WTC11 (cell line): ENCODE measurements around the gene CACNA1B. TPM values are rescaled to one million over a fixed set of nuclear protein-coding genes. Genes with fewer than 3 reads are reported as not detected.

Experiments
- ATAC-seq: fragments of 200-7000 bp; cut with Tn5 transposase; 2 replicates; pipeline ENCODE4 v1.10.0; 2021; ENCODE audit warnings: mild to moderate bottlenecking, moderate library complexity
- CTCF ChIA-PET: fragments of 300-600 bp; sonication (Branson Sonifier 250); formaldehyde crosslinking; loops from one replicate; lab custom pipeline; 2021; ENCODE audit warnings: antibody characterized with exemption; lab: Charles Lee
- POLR2A ChIA-PET: fragments of 350-600 bp; sonication (Branson Sonifier 250); formaldehyde crosslinking; loops from one replicate; lab custom pipeline; 2021; ENCODE audit warnings: antibody characterized with exemption; lab: Charles Lee
- DNase-seq: peaks from one replicate; pipeline ENCODE4 v3.0.0; 2021; ENCODE audit warnings: low spot score
- H3K27ac Mint-ChIP-seq: 2 replicates; pipeline ENCODE4 v1.8.0; 2021; ENCODE audit warnings: mixed read lengths
- H3K27me3 Mint-ChIP-seq: 2 replicates; pipeline ENCODE4 v1.8.0; 2021; ENCODE audit warnings: low read depth, mild to moderate bottlenecking, moderate library complexity, mixed read lengths
- H3K36me3 Mint-ChIP-seq: 2 replicates; pipeline ENCODE4 v1.8.0; 2021; ENCODE audit warnings: mixed read lengths
- H3K4me1 Mint-ChIP-seq: 2 replicates; pipeline ENCODE4 v1.8.0; 2022; ENCODE audit warnings: mixed read lengths
- H3K4me3 Mint-ChIP-seq: 2 replicates; pipeline ENCODE4 v1.8.0; 2021; ENCODE audit warnings: mild to moderate bottlenecking, moderate library complexity, mixed read lengths
- H3K9me3 Mint-ChIP-seq: 2 replicates; pipeline ENCODE4 v1.8.0; 2021; ENCODE audit warnings: mixed read lengths
- FOXP1 ChIP-seq: sonication (generic); formaldehyde crosslinking; IDR thresholded peaks from 2 replicates; pipeline ENCODE4 v1.8.0; 2022; ENCODE audit warnings: missing genetic modification reagents, mild to moderate bottlenecking, moderate library complexity, borderline replicate concordance
- GABPB1 ChIP-seq: sonication (generic); formaldehyde crosslinking; IDR thresholded peaks from 2 replicates; pipeline ENCODE4 v1.8.1; 2023; ENCODE audit warnings: mild to moderate bottlenecking, missing genetic modification reagents
- JUN ChIP-seq: sonication (generic); formaldehyde crosslinking; IDR thresholded peaks from 2 replicates; pipeline ENCODE4 v1.8.0; 2023; ENCODE audit warnings: mild to moderate bottlenecking, missing genetic modification reagents
- KAT7 ChIP-seq: sonication (generic); formaldehyde crosslinking; IDR thresholded peaks from 2 replicates; pipeline ENCODE4 v1.8.1; 2023; ENCODE audit warnings: missing genetic modification reagents, mild to moderate bottlenecking, borderline replicate concordance
- RELA ChIP-seq: sonication (generic); formaldehyde crosslinking; IDR thresholded peaks from 2 replicates; pipeline ENCODE4 v1.8.1; 2022; ENCODE audit warnings: missing genetic modification reagents, mild to moderate bottlenecking, borderline replicate concordance
- TCF7 ChIP-seq: sonication (generic); formaldehyde crosslinking; IDR thresholded peaks from 2 replicates; pipeline ENCODE4 v1.8.0; 2022; ENCODE audit warnings: mild to moderate bottlenecking, low read depth, missing genetic modification reagents, moderate library complexity
- TEAD1 ChIP-seq: sonication (generic); formaldehyde crosslinking; IDR thresholded peaks from 2 replicates; pipeline ENCODE4 v1.8.0; 2022; ENCODE audit warnings: mild to moderate bottlenecking, missing genetic modification reagents
- ZBTB21 ChIP-seq: sonication (generic); formaldehyde crosslinking; IDR thresholded peaks from 2 replicates; pipeline ENCODE4 v1.8.1; 2023; ENCODE audit warnings: mild to moderate bottlenecking, missing genetic modification reagents, borderline replicate concordance
- ZNF317 ChIP-seq: sonication (generic); formaldehyde crosslinking; IDR thresholded peaks from 2 replicates; pipeline ENCODE4 v1.8.1; 2023; ENCODE audit warnings: low read depth, mild to moderate bottlenecking, moderate library complexity, missing genetic modification reagents, borderline replicate concordance
- ZNF671 ChIP-seq: fragments of 250-450 bp; sonication (Bioruptor Pico); IDR thresholded peaks from 2 replicates; pipeline ENCODE4 v1.8.0; 2021; ENCODE audit warnings: mild to moderate bottlenecking
- total RNA-seq: library from RNA; stranded (reverse); gene quantifications from 3 replicates; pipeline ENCODE4 v1.2.3, GENCODE V29; 2021
- TF ChIP-seq, protein P1 (sequence below): sonication (generic); formaldehyde crosslinking; conservative IDR thresholded peaks from 2 replicates; pipeline ENCODE4 v1.8.1; 2022; ENCODE audit warnings: mild to moderate bottlenecking, missing genetic modification reagents
- TF ChIP-seq, protein P2 (sequence below): sonication (generic); formaldehyde crosslinking; IDR thresholded peaks from 2 replicates; pipeline ENCODE4 v1.8.1; 2022; ENCODE audit warnings: mild to moderate bottlenecking, missing genetic modification reagents, moderate library complexity, borderline replicate concordance
- TF ChIP-seq, protein P3 (sequence below): sonication (generic); formaldehyde crosslinking; IDR thresholded peaks from 2 replicates; pipeline ENCODE4 v1.8.0; 2023; ENCODE audit warnings: mild to moderate bottlenecking, missing genetic modification reagents
- TF ChIP-seq, protein P4 (sequence below): sonication (generic); formaldehyde crosslinking; conservative IDR thresholded peaks from 2 replicates; pipeline ENCODE4 v1.8.1; 2023; ENCODE audit warnings: mild to moderate bottlenecking, low read depth, missing genetic modification reagents, moderate library complexity
- TF ChIP-seq, protein P5 (sequence below): sonication (generic); formaldehyde crosslinking; IDR thresholded peaks from 2 replicates; pipeline ENCODE4 v1.8.1; 2023; ENCODE audit warnings: mild to moderate bottlenecking, missing genetic modification reagents
- TF ChIP-seq, protein P6 (sequence below): sonication (generic); formaldehyde crosslinking; IDR thresholded peaks from 2 replicates; pipeline ENCODE4 v1.8.1; 2023; ENCODE audit warnings: mild to moderate bottlenecking, missing genetic modification reagents
- TF ChIP-seq, protein P7 (sequence below): sonication (generic); formaldehyde crosslinking; IDR thresholded peaks from 2 replicates; pipeline ENCODE4 v1.8.0; 2023; ENCODE audit warnings: missing genetic modification reagents
- TF ChIP-seq, protein P8 (sequence below): sonication (generic); formaldehyde crosslinking; IDR thresholded peaks from 2 replicates; pipeline ENCODE4 v1.8.0; 2023; ENCODE audit warnings: missing genetic modification reagents, mild to moderate bottlenecking, borderline replicate concordance

CACNA1B gene
- total RNA-seq, 1 experiment from 2014 or later = 8.4 TPM

DNA sequence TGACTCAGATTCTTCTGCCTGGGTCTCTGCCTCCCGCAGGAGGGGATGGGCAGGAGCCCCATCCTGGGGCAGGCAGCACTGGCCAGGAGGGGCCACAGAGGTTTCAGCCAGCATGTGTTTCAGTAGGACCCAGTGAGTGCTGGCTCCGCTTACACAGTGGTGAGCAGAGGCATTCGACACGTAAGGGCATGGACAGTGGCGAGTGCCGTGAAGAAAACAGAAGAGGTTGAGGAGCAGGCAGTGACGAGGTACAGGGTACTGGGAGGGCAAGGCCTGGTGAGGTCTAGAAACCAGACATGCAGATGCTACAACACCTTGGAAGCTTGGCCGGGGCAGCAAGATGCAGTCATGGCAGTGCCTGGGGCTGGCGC is 41.5 kb downstream of the CACNA1B start:
- Mint-ChIP-seq H3K4me3 (no peak overlapping the region), H3K27me3 (no peaks in the 10 kb centered on the region), H3K36me3 (peaks cover 49% of the 10 kb centered on the region), H3K27ac (0 out of 2 replicates have a peak overlapping the region, but pooled peaks have one; percentile 14), H3K9me3 (peaks cover 8% of the 10 kb centered on the region; the same call in 1 of the 2 replicates), H3K4me1 (no peaks in the 10 kb centered on the region)
- ChIA-PET POLR2A (no interaction called here), CTCF (no interaction called here)
- DNase-seq = no peak
- ATAC-seq = no peak
- TF ChIP-seq, protein P1, sequence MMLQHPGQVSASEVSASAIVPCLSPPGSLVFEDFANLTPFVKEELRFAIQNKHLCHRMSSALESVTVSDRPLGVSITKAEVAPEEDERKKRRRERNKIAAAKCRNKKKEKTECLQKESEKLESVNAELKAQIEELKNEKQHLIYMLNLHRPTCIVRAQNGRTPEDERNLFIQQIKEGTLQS = no peak
- TF ChIP-seq, protein P2, sequence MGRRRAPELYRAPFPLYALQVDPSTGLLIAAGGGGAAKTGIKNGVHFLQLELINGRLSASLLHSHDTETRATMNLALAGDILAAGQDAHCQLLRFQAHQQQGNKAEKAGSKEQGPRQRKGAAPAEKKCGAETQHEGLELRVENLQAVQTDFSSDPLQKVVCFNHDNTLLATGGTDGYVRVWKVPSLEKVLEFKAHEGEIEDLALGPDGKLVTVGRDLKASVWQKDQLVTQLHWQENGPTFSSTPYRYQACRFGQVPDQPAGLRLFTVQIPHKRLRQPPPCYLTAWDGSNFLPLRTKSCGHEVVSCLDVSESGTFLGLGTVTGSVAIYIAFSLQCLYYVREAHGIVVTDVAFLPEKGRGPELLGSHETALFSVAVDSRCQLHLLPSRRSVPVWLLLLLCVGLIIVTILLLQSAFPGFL (CRISPR knock-in tag) = no peak
- TF ChIP-seq, protein P3, sequence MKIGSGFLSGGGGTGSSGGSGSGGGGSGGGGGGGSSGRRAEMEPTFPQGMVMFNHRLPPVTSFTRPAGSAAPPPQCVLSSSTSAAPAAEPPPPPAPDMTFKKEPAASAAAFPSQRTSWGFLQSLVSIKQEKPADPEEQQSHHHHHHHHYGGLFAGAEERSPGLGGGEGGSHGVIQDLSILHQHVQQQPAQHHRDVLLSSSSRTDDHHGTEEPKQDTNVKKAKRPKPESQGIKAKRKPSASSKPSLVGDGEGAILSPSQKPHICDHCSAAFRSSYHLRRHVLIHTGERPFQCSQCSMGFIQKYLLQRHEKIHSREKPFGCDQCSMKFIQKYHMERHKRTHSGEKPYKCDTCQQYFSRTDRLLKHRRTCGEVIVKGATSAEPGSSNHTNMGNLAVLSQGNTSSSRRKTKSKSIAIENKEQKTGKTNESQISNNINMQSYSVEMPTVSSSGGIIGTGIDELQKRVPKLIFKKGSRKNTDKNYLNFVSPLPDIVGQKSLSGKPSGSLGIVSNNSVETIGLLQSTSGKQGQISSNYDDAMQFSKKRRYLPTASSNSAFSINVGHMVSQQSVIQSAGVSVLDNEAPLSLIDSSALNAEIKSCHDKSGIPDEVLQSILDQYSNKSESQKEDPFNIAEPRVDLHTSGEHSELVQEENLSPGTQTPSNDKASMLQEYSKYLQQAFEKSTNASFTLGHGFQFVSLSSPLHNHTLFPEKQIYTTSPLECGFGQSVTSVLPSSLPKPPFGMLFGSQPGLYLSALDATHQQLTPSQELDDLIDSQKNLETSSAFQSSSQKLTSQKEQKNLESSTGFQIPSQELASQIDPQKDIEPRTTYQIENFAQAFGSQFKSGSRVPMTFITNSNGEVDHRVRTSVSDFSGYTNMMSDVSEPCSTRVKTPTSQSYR = no peak
- TF ChIP-seq KAT7 = no peak
- TF ChIP-seq TEAD1 = no peak
- TF ChIP-seq, protein P4, sequence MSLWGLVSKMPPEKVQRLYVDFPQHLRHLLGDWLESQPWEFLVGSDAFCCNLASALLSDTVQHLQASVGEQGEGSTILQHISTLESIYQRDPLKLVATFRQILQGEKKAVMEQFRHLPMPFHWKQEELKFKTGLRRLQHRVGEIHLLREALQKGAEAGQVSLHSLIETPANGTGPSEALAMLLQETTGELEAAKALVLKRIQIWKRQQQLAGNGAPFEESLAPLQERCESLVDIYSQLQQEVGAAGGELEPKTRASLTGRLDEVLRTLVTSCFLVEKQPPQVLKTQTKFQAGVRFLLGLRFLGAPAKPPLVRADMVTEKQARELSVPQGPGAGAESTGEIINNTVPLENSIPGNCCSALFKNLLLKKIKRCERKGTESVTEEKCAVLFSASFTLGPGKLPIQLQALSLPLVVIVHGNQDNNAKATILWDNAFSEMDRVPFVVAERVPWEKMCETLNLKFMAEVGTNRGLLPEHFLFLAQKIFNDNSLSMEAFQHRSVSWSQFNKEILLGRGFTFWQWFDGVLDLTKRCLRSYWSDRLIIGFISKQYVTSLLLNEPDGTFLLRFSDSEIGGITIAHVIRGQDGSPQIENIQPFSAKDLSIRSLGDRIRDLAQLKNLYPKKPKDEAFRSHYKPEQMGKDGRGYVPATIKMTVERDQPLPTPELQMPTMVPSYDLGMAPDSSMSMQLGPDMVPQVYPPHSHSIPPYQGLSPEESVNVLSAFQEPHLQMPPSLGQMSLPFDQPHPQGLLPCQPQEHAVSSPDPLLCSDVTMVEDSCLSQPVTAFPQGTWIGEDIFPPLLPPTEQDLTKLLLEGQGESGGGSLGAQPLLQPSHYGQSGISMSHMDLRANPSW (CRISPR knock-in tag) = no peak
- TF ChIP-seq, protein P5, sequence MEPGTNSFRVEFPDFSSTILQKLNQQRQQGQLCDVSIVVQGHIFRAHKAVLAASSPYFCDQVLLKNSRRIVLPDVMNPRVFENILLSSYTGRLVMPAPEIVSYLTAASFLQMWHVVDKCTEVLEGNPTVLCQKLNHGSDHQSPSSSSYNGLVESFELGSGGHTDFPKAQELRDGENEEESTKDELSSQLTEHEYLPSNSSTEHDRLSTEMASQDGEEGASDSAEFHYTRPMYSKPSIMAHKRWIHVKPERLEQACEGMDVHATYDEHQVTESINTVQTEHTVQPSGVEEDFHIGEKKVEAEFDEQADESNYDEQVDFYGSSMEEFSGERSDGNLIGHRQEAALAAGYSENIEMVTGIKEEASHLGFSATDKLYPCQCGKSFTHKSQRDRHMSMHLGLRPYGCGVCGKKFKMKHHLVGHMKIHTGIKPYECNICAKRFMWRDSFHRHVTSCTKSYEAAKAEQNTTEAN (CRISPR knock-in tag) = no peak
- TF ChIP-seq RELA (CRISPR knock-in tag) = no peak
- no peak for TF ChIP-seq ZNF317 (CRISPR knock-in tag)
- no peak for TF ChIP-seq JUN (CRISPR knock-in tag)
- TF ChIP-seq, protein P6, sequence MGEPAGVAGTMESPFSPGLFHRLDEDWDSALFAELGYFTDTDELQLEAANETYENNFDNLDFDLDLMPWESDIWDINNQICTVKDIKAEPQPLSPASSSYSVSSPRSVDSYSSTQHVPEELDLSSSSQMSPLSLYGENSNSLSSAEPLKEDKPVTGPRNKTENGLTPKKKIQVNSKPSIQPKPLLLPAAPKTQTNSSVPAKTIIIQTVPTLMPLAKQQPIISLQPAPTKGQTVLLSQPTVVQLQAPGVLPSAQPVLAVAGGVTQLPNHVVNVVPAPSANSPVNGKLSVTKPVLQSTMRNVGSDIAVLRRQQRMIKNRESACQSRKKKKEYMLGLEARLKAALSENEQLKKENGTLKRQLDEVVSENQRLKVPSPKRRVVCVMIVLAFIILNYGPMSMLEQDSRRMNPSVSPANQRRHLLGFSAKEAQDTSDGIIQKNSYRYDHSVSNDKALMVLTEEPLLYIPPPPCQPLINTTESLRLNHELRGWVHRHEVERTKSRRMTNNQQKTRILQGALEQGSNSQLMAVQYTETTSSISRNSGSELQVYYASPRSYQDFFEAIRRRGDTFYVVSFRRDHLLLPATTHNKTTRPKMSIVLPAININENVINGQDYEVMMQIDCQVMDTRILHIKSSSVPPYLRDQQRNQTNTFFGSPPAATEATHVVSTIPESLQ (CRISPR knock-in tag) = no peak
- TF ChIP-seq GABPB1 (CRISPR knock-in tag) = no peak
- TF ChIP-seq, protein P7, sequence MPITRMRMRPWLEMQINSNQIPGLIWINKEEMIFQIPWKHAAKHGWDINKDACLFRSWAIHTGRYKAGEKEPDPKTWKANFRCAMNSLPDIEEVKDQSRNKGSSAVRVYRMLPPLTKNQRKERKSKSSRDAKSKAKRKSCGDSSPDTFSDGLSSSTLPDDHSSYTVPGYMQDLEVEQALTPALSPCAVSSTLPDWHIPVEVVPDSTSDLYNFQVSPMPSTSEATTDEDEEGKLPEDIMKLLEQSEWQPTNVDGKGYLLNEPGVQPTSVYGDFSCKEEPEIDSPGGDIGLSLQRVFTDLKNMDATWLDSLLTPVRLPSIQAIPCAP (CRISPR knock-in tag) = no peak
- TF ChIP-seq, protein P8, sequence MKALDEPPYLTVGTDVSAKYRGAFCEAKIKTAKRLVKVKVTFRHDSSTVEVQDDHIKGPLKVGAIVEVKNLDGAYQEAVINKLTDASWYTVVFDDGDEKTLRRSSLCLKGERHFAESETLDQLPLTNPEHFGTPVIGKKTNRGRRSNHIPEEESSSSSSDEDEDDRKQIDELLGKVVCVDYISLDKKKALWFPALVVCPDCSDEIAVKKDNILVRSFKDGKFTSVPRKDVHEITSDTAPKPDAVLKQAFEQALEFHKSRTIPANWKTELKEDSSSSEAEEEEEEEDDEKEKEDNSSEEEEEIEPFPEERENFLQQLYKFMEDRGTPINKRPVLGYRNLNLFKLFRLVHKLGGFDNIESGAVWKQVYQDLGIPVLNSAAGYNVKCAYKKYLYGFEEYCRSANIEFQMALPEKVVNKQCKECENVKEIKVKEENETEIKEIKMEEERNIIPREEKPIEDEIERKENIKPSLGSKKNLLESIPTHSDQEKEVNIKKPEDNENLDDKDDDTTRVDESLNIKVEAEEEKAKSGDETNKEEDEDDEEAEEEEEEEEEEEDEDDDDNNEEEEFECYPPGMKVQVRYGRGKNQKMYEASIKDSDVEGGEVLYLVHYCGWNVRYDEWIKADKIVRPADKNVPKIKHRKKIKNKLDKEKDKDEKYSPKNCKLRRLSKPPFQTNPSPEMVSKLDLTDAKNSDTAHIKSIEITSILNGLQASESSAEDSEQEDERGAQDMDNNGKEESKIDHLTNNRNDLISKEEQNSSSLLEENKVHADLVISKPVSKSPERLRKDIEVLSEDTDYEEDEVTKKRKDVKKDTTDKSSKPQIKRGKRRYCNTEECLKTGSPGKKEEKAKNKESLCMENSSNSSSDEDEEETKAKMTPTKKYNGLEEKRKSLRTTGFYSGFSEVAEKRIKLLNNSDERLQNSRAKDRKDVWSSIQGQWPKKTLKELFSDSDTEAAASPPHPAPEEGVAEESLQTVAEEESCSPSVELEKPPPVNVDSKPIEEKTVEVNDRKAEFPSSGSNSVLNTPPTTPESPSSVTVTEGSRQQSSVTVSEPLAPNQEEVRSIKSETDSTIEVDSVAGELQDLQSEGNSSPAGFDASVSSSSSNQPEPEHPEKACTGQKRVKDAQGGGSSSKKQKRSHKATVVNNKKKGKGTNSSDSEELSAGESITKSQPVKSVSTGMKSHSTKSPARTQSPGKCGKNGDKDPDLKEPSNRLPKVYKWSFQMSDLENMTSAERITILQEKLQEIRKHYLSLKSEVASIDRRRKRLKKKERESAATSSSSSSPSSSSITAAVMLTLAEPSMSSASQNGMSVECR (CRISPR knock-in tag) = no peak
- no peak for TF ChIP-seq ZNF671 (CRISPR knock-in tag)
- no peak for TF ChIP-seq TCF7
- no peak for TF ChIP-seq FOXP1 (CRISPR knock-in tag)
- no peak for TF ChIP-seq ZBTB21
